WTC11 (cell line): ENCODE results near the gene RPL15. TPM values are rescaled to one million over a fixed set of nuclear protein-coding genes. Genes with fewer than 3 reads are reported as not detected.

Source experiments
- ARID4B ChIP-seq: sonication (generic); formaldehyde crosslinking; IDR thresholded peaks from 2 replicates; pipeline ENCODE4 v1.8.0; 2023; ENCODE audit warnings: missing genetic modification reagents, mild to moderate bottlenecking, borderline replicate concordance
- ATF1 ChIP-seq: sonication (generic); formaldehyde crosslinking; IDR thresholded peaks from 2 replicates; pipeline ENCODE4 v1.8.1; 2023; ENCODE audit warnings: mild to moderate bottlenecking, moderate library complexity, missing genetic modification reagents
- CTCF ChIP-seq: fragments of 200-600 bp; IDR thresholded peaks from 2 replicates; pipeline ENCODE4 v1.8.0; 2022; ENCODE audit warnings: antibody characterized with exemption
- ERG ChIP-seq: fragments of 250-450 bp; sonication (Bioruptor Pico); IDR thresholded peaks from 2 replicates; pipeline ENCODE4 v1.8.0; 2021; ENCODE audit warnings: mild to moderate bottlenecking
- ESRRA ChIP-seq: sonication (generic); formaldehyde crosslinking; IDR thresholded peaks from 2 replicates; pipeline ENCODE4 v1.8.1; 2022; ENCODE audit warnings: mild to moderate bottlenecking, missing genetic modification reagents, borderline replicate concordance
- FOXJ3 ChIP-seq: sonication (generic); formaldehyde crosslinking; IDR thresholded peaks from 2 replicates; pipeline ENCODE4 v1.9.0; 2021; ENCODE audit warnings: missing genetic modification reagents, mild to moderate bottlenecking, borderline replicate concordance
- MLX ChIP-seq: sonication (generic); formaldehyde crosslinking; IDR thresholded peaks from 2 replicates; pipeline ENCODE4 v1.8.1; 2023; ENCODE audit warnings: mild to moderate bottlenecking, missing genetic modification reagents, moderate library complexity
- NFATC4 ChIP-seq: fragments of 250-450 bp; sonication (Bioruptor Pico); IDR thresholded peaks from 2 replicates; pipeline ENCODE4 v1.9.0; 2021; ENCODE audit warnings: mild to moderate bottlenecking
- OVOL2 ChIP-seq: fragments of 250-450 bp; sonication (Bioruptor Pico); IDR thresholded peaks from 2 replicates; pipeline ENCODE4 v1.9.0; 2021; ENCODE audit warnings: mild to moderate bottlenecking, borderline replicate concordance
- PRRX2 ChIP-seq: fragments of 250-450 bp; sonication (Bioruptor Pico); IDR thresholded peaks from 2 replicates; pipeline ENCODE4 v1.8.0; 2021; ENCODE audit warnings: mild to moderate bottlenecking
- SMAD4 ChIP-seq: sonication (generic); formaldehyde crosslinking; IDR thresholded peaks from 2 replicates; pipeline ENCODE4 v1.8.0; 2022; ENCODE audit warnings: mild to moderate bottlenecking, missing genetic modification reagents
- TCF7 ChIP-seq: sonication (generic); formaldehyde crosslinking; IDR thresholded peaks from 2 replicates; pipeline ENCODE4 v1.8.0; 2022; ENCODE audit warnings: mild to moderate bottlenecking, low read depth, missing genetic modification reagents, moderate library complexity
- USF1 ChIP-seq: sonication (generic); formaldehyde crosslinking; IDR thresholded peaks from 2 replicates; pipeline ENCODE4 v1.8.0; 2022; ENCODE audit warnings: mild to moderate bottlenecking, missing genetic modification reagents
- ZNF416 ChIP-seq: fragments of 250-450 bp; sonication (Bioruptor Pico); IDR thresholded peaks from 2 replicates; pipeline ENCODE4 v1.9.0; 2021; ENCODE audit warnings: mild to moderate bottlenecking, inconsistent platforms
- total RNA-seq: library from RNA; stranded (reverse); gene quantifications from 3 replicates; pipeline ENCODE4 v1.2.3, GENCODE V29; 2021
- TF ChIP-seq, protein P1 (sequence below): sonication (generic); formaldehyde crosslinking; IDR thresholded peaks from 2 replicates; pipeline ENCODE4 v1.8.0; 2022; ENCODE audit warnings: mild to moderate bottlenecking, missing genetic modification reagents
- TF ChIP-seq, protein P2 (sequence below): sonication (generic); formaldehyde crosslinking; IDR thresholded peaks from 2 replicates; pipeline ENCODE4 v1.8.1; 2022; ENCODE audit warnings: mild to moderate bottlenecking, moderate library complexity, missing genetic modification reagents
- TF ChIP-seq, protein P3 (sequence below): sonication (generic); formaldehyde crosslinking; IDR thresholded peaks from 2 replicates; pipeline ENCODE4 v1.8.1; 2023; ENCODE audit warnings: mild to moderate bottlenecking, moderate library complexity, missing genetic modification reagents
- TF ChIP-seq, protein P4 (sequence below): sonication (generic); formaldehyde crosslinking; conservative IDR thresholded peaks from 2 replicates; pipeline ENCODE4 v1.8.1; 2022; ENCODE audit warnings: mild to moderate bottlenecking, missing genetic modification reagents
- TF ChIP-seq, protein P5 (sequence below): fragments of 250-450 bp; sonication (Bioruptor Pico); IDR thresholded peaks from 2 replicates; pipeline ENCODE4 v1.9.0; 2021; ENCODE audit warnings: mild to moderate bottlenecking, borderline replicate concordance

The RPL15 gene
- total RNA-seq, 1 experiment from 2014 or later = 2,428 TPM

DNA sequence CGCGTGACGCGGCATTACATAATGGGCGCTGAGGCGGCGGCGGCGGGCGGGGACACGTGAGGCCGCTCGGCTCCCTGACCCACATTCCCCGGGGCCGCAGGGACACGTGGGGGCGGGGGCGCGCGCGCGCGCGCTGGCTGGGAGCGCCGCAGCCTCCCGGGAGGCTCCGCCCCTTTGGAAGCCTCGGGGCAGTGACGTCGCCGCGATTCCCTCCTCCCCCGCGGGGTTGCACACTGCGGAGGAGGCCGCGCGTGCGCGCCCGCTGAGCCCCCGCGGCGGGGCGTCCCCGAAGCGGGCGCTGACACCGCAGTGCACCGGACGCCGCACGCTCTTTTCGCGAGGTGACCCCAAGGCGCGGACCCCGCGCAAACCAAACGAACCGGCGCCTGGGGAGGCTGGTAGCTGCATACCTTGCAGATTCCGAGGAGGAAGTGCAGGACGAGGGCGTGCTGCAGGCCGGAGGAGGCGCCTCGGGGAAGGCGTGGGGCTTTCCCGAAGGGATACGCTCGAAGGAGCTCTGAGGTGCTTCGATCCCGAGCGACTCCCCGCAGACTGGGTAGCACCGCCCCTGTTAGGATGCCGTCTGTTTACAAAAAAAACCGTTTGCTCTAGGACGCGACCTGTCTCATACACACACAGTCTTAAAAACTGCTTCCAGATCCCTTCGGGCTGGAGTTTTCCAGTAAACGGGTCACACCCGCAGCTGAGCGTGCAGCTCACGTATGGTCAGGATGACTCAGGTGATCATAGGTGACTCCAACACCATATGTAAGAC is 29.2 kb downstream of the RPL15 start (continued):
- TF ChIP-seq ERG (CRISPR knock-in tag) = 0 out of 2 replicates have a peak, but pooled peaks have one; percentile 47
- TF ChIP-seq, protein P1, sequence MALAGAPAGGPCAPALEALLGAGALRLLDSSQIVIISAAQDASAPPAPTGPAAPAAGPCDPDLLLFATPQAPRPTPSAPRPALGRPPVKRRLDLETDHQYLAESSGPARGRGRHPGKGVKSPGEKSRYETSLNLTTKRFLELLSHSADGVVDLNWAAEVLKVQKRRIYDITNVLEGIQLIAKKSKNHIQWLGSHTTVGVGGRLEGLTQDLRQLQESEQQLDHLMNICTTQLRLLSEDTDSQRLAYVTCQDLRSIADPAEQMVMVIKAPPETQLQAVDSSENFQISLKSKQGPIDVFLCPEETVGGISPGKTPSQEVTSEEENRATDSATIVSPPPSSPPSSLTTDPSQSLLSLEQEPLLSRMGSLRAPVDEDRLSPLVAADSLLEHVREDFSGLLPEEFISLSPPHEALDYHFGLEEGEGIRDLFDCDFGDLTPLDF (CRISPR knock-in tag) = no peak
- TF ChIP-seq PRRX2 (CRISPR knock-in tag) = no peak; the same call in 1 of the 2 replicates
- TF ChIP-seq, protein P2, sequence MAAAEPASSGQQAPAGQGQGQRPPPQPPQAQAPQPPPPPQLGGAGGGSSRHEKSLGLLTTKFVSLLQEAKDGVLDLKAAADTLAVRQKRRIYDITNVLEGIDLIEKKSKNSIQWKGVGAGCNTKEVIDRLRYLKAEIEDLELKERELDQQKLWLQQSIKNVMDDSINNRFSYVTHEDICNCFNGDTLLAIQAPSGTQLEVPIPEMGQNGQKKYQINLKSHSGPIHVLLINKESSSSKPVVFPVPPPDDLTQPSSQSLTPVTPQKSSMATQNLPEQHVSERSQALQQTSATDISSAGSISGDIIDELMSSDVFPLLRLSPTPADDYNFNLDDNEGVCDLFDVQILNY = peak; percentile 73; the same call in 1 of the 2 replicates
- no peak for TF ChIP-seq TCF7 (CRISPR knock-in tag)
- TF ChIP-seq CTCF = no peak
- TF ChIP-seq NFATC4 = 0 out of 2 replicates have a peak, but pooled peaks have one; percentile 80
- TF ChIP-seq, protein P3, sequence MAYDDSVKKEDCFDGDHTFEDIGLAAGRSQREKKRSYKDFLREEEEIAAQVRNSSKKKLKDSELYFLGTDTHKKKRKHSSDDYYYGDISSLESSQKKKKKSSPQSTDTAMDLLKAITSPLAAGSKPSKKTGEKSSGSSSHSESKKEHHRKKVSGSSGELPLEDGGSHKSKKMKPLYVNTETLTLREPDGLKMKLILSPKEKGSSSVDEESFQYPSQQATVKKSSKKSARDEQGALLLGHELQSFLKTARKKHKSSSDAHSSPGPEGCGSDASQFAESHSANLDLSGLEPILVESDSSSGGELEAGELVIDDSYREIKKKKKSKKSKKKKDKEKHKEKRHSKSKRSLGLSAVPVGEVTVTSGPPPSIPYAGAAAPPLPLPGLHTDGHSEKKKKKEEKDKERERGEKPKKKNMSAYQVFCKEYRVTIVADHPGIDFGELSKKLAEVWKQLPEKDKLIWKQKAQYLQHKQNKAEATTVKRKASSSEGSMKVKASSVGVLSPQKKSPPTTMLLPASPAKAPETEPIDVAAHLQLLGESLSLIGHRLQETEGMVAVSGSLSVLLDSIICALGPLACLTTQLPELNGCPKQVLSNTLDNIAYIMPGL = peak; percentile 79
- no peak for TF ChIP-seq MLX (CRISPR knock-in tag)
- TF ChIP-seq ATF1 (CRISPR knock-in tag) = 0 out of 2 replicates have a peak, but pooled peaks have one; percentile 18
- TF ChIP-seq OVOL2 (CRISPR knock-in tag) = no peak
- TF ChIP-seq USF1 (CRISPR knock-in tag) = peak; percentile 87
- TF ChIP-seq FOXJ3 (CRISPR knock-in tag) = no peak
- 0 out of 2 replicates have a peak, but pooled peaks have one; percentile 5 for TF ChIP-seq ZNF416 (CRISPR knock-in tag)
- TF ChIP-seq SMAD4 = 0 out of 2 replicates have a peak, but pooled peaks have one; percentile 29
- TF ChIP-seq, protein P4, sequence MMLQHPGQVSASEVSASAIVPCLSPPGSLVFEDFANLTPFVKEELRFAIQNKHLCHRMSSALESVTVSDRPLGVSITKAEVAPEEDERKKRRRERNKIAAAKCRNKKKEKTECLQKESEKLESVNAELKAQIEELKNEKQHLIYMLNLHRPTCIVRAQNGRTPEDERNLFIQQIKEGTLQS (CRISPR knock-in tag) = no peak
- peak; percentile 70 for TF ChIP-seq ARID4B (CRISPR knock-in tag)
- TF ChIP-seq ESRRA (CRISPR knock-in tag) = peak; percentile 80
- TF ChIP-seq, protein P5, sequence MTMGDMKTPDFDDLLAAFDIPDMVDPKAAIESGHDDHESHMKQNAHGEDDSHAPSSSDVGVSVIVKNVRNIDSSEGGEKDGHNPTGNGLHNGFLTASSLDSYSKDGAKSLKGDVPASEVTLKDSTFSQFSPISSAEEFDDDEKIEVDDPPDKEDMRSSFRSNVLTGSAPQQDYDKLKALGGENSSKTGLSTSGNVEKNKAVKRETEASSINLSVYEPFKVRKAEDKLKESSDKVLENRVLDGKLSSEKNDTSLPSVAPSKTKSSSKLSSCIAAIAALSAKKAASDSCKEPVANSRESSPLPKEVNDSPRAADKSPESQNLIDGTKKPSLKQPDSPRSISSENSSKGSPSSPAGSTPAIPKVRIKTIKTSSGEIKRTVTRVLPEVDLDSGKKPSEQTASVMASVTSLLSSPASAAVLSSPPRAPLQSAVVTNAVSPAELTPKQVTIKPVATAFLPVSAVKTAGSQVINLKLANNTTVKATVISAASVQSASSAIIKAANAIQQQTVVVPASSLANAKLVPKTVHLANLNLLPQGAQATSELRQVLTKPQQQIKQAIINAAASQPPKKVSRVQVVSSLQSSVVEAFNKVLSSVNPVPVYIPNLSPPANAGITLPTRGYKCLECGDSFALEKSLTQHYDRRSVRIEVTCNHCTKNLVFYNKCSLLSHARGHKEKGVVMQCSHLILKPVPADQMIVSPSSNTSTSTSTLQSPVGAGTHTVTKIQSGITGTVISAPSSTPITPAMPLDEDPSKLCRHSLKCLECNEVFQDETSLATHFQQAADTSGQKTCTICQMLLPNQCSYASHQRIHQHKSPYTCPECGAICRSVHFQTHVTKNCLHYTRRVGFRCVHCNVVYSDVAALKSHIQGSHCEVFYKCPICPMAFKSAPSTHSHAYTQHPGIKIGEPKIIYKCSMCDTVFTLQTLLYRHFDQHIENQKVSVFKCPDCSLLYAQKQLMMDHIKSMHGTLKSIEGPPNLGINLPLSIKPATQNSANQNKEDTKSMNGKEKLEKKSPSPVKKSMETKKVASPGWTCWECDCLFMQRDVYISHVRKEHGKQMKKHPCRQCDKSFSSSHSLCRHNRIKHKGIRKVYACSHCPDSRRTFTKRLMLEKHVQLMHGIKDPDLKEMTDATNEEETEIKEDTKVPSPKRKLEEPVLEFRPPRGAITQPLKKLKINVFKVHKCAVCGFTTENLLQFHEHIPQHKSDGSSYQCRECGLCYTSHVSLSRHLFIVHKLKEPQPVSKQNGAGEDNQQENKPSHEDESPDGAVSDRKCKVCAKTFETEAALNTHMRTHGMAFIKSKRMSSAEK (CRISPR knock-in tag) = peak; percentile 80
